HepG2 (cell line): ENCODE results near the gene MYCBPAP. TPM values are rescaled to one million over a fixed set of nuclear protein-coding genes. Genes with fewer than 3 reads are reported as not detected.

ENCODE experiments used
- ATF7 ChIP-seq, 2 experiments: fragments of 450-650 bp in 1 of 2; sonication (generic) in 1 of 2; formaldehyde crosslinking in 1 of 2; IDR thresholded peaks; 2 replicates each; pipeline versions ENCODE4 v1.4.0 to v1.6.1; 2016 to 2020; ENCODE audit warnings: antibody characterized with exemption in 1 of 2, mild to moderate bottlenecking in 1 of 2, missing genetic modification reagents in 1 of 2
- BATF2 ChIP-seq: sonication (generic); formaldehyde crosslinking; IDR thresholded peaks from 2 replicates; pipeline ENCODE4 v1.8.0; 2022; ENCODE audit warnings: mild to moderate bottlenecking, missing genetic modification reagents, moderate library complexity
- BCL3 ChIP-seq: sonication (generic); formaldehyde crosslinking; IDR thresholded peaks from 2 replicates; pipeline ENCODE4 v1.5.1; 2020; ENCODE audit warnings: mild to moderate bottlenecking, missing genetic modification reagents, moderate library complexity
- HNRNPL ChIP-seq: fragments of 200-400 bp; formaldehyde crosslinking; IDR thresholded peaks from 2 replicates; pipeline ENCODE4 v1.6.1; 2017; ENCODE audit warnings: mild to moderate bottlenecking, low read depth, low read length
- KDM2A ChIP-seq: sonication (generic); formaldehyde crosslinking; IDR thresholded peaks from 2 replicates; pipeline ENCODE4 v1.4.0; 2020; ENCODE audit warnings: low read depth, missing genetic modification reagents, borderline replicate concordance
- NR2F1 ChIP-seq, 2 experiments: fragments of 450-650 bp in 1 of 2; formaldehyde crosslinking in 1 of 2; IDR thresholded peaks; 2 replicates each; pipeline versions ENCODE4 v1.5.0 to v1.6.1; 2016 to 2020; ENCODE audit warnings: mild to moderate bottlenecking in 1 of 2, missing compliant biosample characterization in 1 of 2, missing genetic modification reagents in 1 of 2, moderate library complexity in 1 of 2
- RARA ChIP-seq: IDR thresholded peaks from 2 replicates; pipeline ENCODE4 v1.6.1; 2016; ENCODE audit warnings: missing genetic modification reagents, missing compliant biosample characterization
- TEAD2 ChIP-seq: sonication (generic); formaldehyde crosslinking; IDR thresholded peaks from 2 replicates; pipeline ENCODE4 v1.9.0; 2021; ENCODE audit warnings: missing genetic modification reagents
- ZBTB46 ChIP-seq: sonication (generic); formaldehyde crosslinking; IDR thresholded peaks from 2 replicates; pipeline ENCODE4 v1.4.0; 2020; ENCODE audit warnings: mild to moderate bottlenecking, missing genetic modification reagents, borderline replicate concordance
- ZMYM2 ChIP-seq: sonication (generic); formaldehyde crosslinking; IDR thresholded peaks from 2 replicates; pipeline ENCODE4 v1.8.0; 2022; ENCODE audit warnings: mild to moderate bottlenecking, missing genetic modification reagents
- ZNF17 ChIP-seq: sonication (generic); formaldehyde crosslinking; IDR thresholded peaks from 2 replicates; pipeline ENCODE4 v1.5.0; 2020; ENCODE audit warnings: mild to moderate bottlenecking, missing genetic modification reagents
- ZNF274 ChIP-seq: sonication (generic); formaldehyde crosslinking; IDR thresholded peaks from 2 replicates; pipeline ENCODE4 v1.5.1; 2020; ENCODE audit warnings: mild to moderate bottlenecking, missing genetic modification reagents
- ZNF276 ChIP-seq: sonication (generic); formaldehyde crosslinking; IDR thresholded peaks from 2 replicates; pipeline ENCODE4 v1.4.0; 2020; ENCODE audit warnings: mild to moderate bottlenecking, low read depth, missing genetic modification reagents
- ZNF432 ChIP-seq: sonication (generic); formaldehyde crosslinking; IDR thresholded peaks from 2 replicates; pipeline ENCODE4 v1.5.0; 2020; ENCODE audit warnings: missing genetic modification reagents, mild to moderate bottlenecking, borderline replicate concordance
- ZNF609 ChIP-seq: sonication (generic); formaldehyde crosslinking; IDR thresholded peaks from 2 replicates; pipeline ENCODE4 v1.4.0; 2020; ENCODE audit warnings: mild to moderate bottlenecking, missing genetic modification reagents, borderline replicate concordance
- ZNF782 ChIP-seq: sonication (generic); formaldehyde crosslinking; IDR thresholded peaks from 2 replicates; pipeline ENCODE4 v1.4.0; 2020; ENCODE audit warnings: missing genetic modification reagents, mild to moderate bottlenecking, borderline replicate concordance
- polyA plus RNA-seq, 8 experiments: library from polyadenylated mRNA; depleted of rRNA in 3 of 8; stranded (reverse) in 7 of 8; unstranded in 1 of 8; fragments of >200 nt; fragmentation: Illumina TruSeq in 4 of 8; extraction: Trizol in 4 of 8; gene quantifications; 2 replicates each; pipeline versions ENCODE4 v1.2.1 to v1.2.3, GENCODE V29; 2011 to 2016; ENCODE audit warnings: low read depth in 4 of 8, missing spikeins in 1 of 8, mixed read lengths in 1 of 8; ENCODE audit not compliant: insufficient read depth in 1 of 8
- total RNA-seq, 5 experiments: library from RNA; depleted of rRNA; stranded (reverse); fragments of >200 nt; fragmentation: Illumina TruSeq; extraction: Trizol; gene quantifications; 2 replicates each; pipeline ENCODE4 v1.2.3, GENCODE V29; 2016; ENCODE audit warnings: low read depth in 1 of 5

MYCBPAP gene
- total and polyA plus RNA-seq, 2 of the 13 experiments (the other 11 are each of a cell fraction or from before 2014, with no cell fraction given): 0.22 to 0.24 TPM

GRCh38 chr17:50534222-50534978 is 26.2 kb downstream of the MYCBPAP start (continued):
- TF ChIP-seq BCL3 (CRISPR knock-in tag): no peak
- TF ChIP-seq TEAD2 (CRISPR knock-in tag): no peak
- TF ChIP-seq BATF2: no peak
- no peak for TF ChIP-seq NR2F1 (CRISPR knock-in tag; IDR thresholded peaks at IDR 0.05)
- 0 out of 2 replicates have a peak, but pooled peaks have one; percentile 30 for TF ChIP-seq ZNF274 (CRISPR knock-in tag)
- peak; percentile 71; the same call in 1 of the 2 replicates for TF ChIP-seq HNRNPL
- no peak for TF ChIP-seq ZNF17 (CRISPR knock-in tag)
- no peak for TF ChIP-seq RARA (CRISPR knock-in tag)
- TF ChIP-seq ZNF432 (CRISPR knock-in tag): no peak
- TF ChIP-seq ATF7 (IDR thresholded peaks at IDR 0.05): no peak
- 0 out of 2 replicates have a peak, but pooled peaks have one; percentile 23 for TF ChIP-seq ATF7 (CRISPR knock-in tag; IDR thresholded peaks at IDR 0.05)
- TF ChIP-seq ZMYM2 (CRISPR knock-in tag): 0 out of 2 replicates have a peak, but pooled peaks have one; percentile 31
- 0 out of 2 replicates have a peak, but pooled peaks have one; percentile 18 for TF ChIP-seq ZNF609 (CRISPR knock-in tag)
- TF ChIP-seq ZNF276 (CRISPR knock-in tag): 0 out of 2 replicates have a peak, but pooled peaks have one; percentile 41
- TF ChIP-seq ZNF782 (CRISPR knock-in tag): peak; percentile 64; the same call in 1 of the 2 replicates
- 0 out of 2 replicates have a peak, but pooled peaks have one; percentile 37 for TF ChIP-seq ZBTB46 (CRISPR knock-in tag)
- peak; percentile 36 for TF ChIP-seq KDM2A
